ENCODE data around the gene ABCA4.

Gene ABCA4

GRCh38 chr1:94122201-94122970 lies 1.4 kb upstream of the ABCA4 start:
- no peak for DNase-seq (ENCODE audit: low read depth)

GRCh38 chr1:94121411-94121821 lies 468 bp upstream of the ABCA4 start:
- DNase-seq (ENCODE audit: low read depth) = no peak

GRCh38 chr1:94120570-94120901 lies 412 bp downstream of the ABCA4 start:
- no peak for DNase-seq (ENCODE audit: low read depth)

GRCh38 chr1:94119796-94120569 lies 965 bp downstream of the ABCA4 start:
- no peak for DNase-seq (ENCODE audit: low read depth)

- no peak for DNase-seq (ENCODE audit: low read depth)
These were observed 1.6 kb downstream of the ABCA4 start for GRCh38 chr1:94119306-94119705.

GRCh38 chr1:94118471-94118870 lies 2.5 kb downstream of the ABCA4 start:
- DNase-seq (ENCODE audit: low read depth) = no peak

- DNase-seq (ENCODE audit: low read depth) = no peak
These were observed 2.9 kb downstream of the ABCA4 start for GRCh38 chr1:94118013-94118412.

GRCh38 chr1:94117259-94117851 lies 3.6 kb downstream of the ABCA4 start:
- DNase-seq (ENCODE audit: low read depth) = no peak

- no peak for DNase-seq (ENCODE audit: low read depth)
These were observed 5.0 kb downstream of the ABCA4 start for GRCh38 chr1:94115900-94116436.

- no peak for DNase-seq (ENCODE audit: low read depth)
These were observed 5.6 kb downstream of the ABCA4 start for GRCh38 chr1:94115254-94115899.

GRCh38 chr1:94113589-94114226 lies 7.2 kb downstream of the ABCA4 start:
- DNase-seq (ENCODE audit: low read depth) = no peak

GRCh38 chr1:94111879-94112278 lies 9.1 kb downstream of the ABCA4 start:
- no peak for DNase-seq (ENCODE audit: low read depth)

- no peak for DNase-seq (ENCODE audit: low read depth)
These were observed 9.8 kb downstream of the ABCA4 start for GRCh38 chr1:94110946-94111740.

GRCh38 chr1:94110021-94110761 lies 10.8 kb downstream of the ABCA4 start:
- DNase-seq (ENCODE audit: low read depth) = no peak

GRCh38 chr1:94109478-94109877 lies 11.5 kb downstream of the ABCA4 start:
- DNase-seq (ENCODE audit: low read depth) = no peak

GRCh38 chr1:94107141-94107540 lies 13.8 kb downstream of the ABCA4 start:
- no peak for DNase-seq (ENCODE audit: low read depth)

- no peak for DNase-seq (ENCODE audit: low read depth)
These were observed 14.2 kb downstream of the ABCA4 start for GRCh38 chr1:94106716-94107115.

GRCh38 chr1:94105957-94106529 lies 14.9 kb downstream of the ABCA4 start:
- no peak for DNase-seq (ENCODE audit: low read depth)

- DNase-seq (ENCODE audit: low read depth) = no peak
These were observed 15.4 kb downstream of the ABCA4 start for GRCh38 chr1:94105581-94105952.

All from T follicular helper cell (primary cell).